ENCODE measurements around the gene TTBK2.

Gene TTBK2

GRCh38 chr15:42719043-42719442 is 201.5 kb downstream of the TTBK2 start:
- H3K36me3 Mint-ChIP-seq (ENCODE audit: low read depth), result peaks cover 21% of the 10 kb centered on the region
- TF ChIP-seq, protein P1, sequence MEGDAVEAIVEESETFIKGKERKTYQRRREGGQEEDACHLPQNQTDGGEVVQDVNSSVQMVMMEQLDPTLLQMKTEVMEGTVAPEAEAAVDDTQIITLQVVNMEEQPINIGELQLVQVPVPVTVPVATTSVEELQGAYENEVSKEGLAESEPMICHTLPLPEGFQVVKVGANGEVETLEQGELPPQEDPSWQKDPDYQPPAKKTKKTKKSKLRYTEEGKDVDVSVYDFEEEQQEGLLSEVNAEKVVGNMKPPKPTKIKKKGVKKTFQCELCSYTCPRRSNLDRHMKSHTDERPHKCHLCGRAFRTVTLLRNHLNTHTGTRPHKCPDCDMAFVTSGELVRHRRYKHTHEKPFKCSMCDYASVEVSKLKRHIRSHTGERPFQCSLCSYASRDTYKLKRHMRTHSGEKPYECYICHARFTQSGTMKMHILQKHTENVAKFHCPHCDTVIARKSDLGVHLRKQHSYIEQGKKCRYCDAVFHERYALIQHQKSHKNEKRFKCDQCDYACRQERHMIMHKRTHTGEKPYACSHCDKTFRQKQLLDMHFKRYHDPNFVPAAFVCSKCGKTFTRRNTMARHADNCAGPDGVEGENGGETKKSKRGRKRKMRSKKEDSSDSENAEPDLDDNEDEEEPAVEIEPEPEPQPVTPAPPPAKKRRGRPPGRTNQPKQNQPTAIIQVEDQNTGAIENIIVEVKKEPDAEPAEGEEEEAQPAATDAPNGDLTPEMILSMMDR (IDR thresholded peaks at IDR 0.05; ENCODE audit: unreplicated experiment in 3 of 3), result no peak
- no peaks in the 10 kb centered on the region for H3K27me3 Mint-ChIP-seq (ENCODE audit: low read depth)
- no peaks in the 10 kb centered on the region for H3K4me1 Mint-ChIP-seq
- no peak overlapping the region for H3K27ac Mint-ChIP-seq
- H3K9me3 Mint-ChIP-seq, result no peaks in the 10 kb centered on the region
- no peak overlapping the region for H3K4me3 Mint-ChIP-seq

GRCh38 chr15:42716626-42717025 is 204.0 kb downstream of the TTBK2 start:
- Mint-ChIP-seq H3K27ac (no peak overlapping the region), H3K27me3 (ENCODE audit: low read depth) (no peaks in the 10 kb centered on the region), H3K36me3 (ENCODE audit: low read depth) (peaks cover 11% of the 10 kb centered on the region), H3K9me3 (no peaks in the 10 kb centered on the region), H3K4me1 (no peaks in the 10 kb centered on the region), H3K4me3 (no peak overlapping the region)
- TF ChIP-seq, protein P1 (IDR thresholded peaks at IDR 0.05; ENCODE audit: unreplicated experiment in 3 of 3), result no peak

- Mint-ChIP-seq H3K4me3 (no peak overlapping the region), H3K9me3 (no peaks in the 10 kb centered on the region), H3K27me3 (ENCODE audit: low read depth) (no peaks in the 10 kb centered on the region)
Observed at GRCh38 chr15:42716125-42716524, 204.5 kb downstream of the TTBK2 start.

DNA sequence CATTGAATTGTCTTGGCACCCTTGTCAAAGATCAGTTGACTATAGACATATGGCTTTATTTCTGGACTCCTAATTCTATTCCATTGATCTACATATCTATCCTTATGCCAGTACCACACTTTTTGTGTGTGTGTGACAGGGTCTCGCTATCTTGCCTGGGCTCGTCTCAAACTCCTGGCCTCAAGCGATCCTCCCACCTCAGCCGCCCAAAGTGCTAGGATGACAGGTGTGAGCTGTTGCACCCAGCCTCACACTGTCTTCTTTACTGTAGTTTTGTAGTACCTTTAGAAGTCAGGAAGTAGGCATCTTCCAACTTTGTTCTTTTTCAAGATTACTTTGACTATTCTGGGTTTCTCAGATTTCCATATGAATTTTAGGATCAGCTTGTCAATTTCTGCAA is 208.0 kb downstream of the TTBK2 start:
- TF ChIP-seq, protein P1 (IDR thresholded peaks at IDR 0.05; ENCODE audit: unreplicated experiment in 3 of 3), result no peak
- Mint-ChIP-seq H3K27me3 (ENCODE audit: low read depth) (no peaks in the 10 kb centered on the region), H3K4me3 (no peak overlapping the region), H3K36me3 (ENCODE audit: low read depth) (peaks cover 7% of the 10 kb centered on the region), H3K9me3 (no peaks in the 10 kb centered on the region), H3K4me1 (no peaks in the 10 kb centered on the region), H3K27ac (no peak overlapping the region)

More at GRCh38 chr15:42716125-42716524, 204.5 kb downstream of the TTBK2 start:
- TF ChIP-seq, protein P1 (IDR thresholded peaks at IDR 0.05; ENCODE audit: unreplicated experiment in 3 of 3), result no peak
- Mint-ChIP-seq H3K36me3 (ENCODE audit: low read depth) (peaks cover 11% of the 10 kb centered on the region), H3K27ac (no peak overlapping the region), H3K4me1 (no peaks in the 10 kb centered on the region)

- no peaks in the 10 kb centered on the region for H3K4me1 Mint-ChIP-seq
- TF ChIP-seq, protein P1 (IDR thresholded peaks at IDR 0.05; ENCODE audit: unreplicated experiment in 3 of 3), result no peak
- no peaks in the 10 kb centered on the region for H3K9me3 Mint-ChIP-seq
- peaks cover 7% of the 10 kb centered on the region for H3K36me3 Mint-ChIP-seq (ENCODE audit: low read depth)
- no peak overlapping the region for H3K27ac Mint-ChIP-seq
- no peak overlapping the region for H3K4me3 Mint-ChIP-seq
- no peaks in the 10 kb centered on the region for H3K27me3 Mint-ChIP-seq (ENCODE audit: low read depth)
Observed at GRCh38 chr15:42711746-42712145, 208.8 kb downstream of the TTBK2 start.

DNA sequence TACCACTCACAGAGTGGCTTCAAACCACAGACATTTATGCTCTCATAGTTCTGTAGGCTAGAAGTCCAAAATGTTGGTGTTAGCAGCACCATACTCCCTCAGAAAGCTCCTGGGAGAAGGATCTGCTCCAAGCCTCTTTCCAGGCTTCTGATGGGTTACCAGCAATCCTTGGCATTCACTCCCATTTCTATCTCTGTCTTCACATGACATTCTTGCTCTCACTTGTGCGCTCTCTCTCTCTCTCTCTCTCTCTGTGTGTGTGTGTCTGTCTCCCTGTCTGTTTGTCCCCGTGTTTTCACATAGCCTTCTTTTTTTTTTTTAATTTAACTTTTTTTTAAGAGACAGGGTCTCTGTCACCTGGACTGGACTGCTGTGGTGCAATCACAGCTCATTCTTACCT is 209.9 kb downstream of the TTBK2 start:
- Mint-ChIP-seq H3K27ac (no peak overlapping the region), H3K4me1 (no peaks in the 10 kb centered on the region), H3K36me3 (ENCODE audit: low read depth) (peaks cover 7% of the 10 kb centered on the region), H3K9me3 (no peaks in the 10 kb centered on the region), H3K27me3 (ENCODE audit: low read depth) (no peaks in the 10 kb centered on the region), H3K4me3 (no peak overlapping the region)
- TF ChIP-seq, protein P1 (IDR thresholded peaks at IDR 0.05; ENCODE audit: unreplicated experiment in 3 of 3), result no peak
